WTC11 (cell line): Measurements from ENCODE around the gene PYCR2. TPM values are rescaled to one million over a fixed set of nuclear protein-coding genes. Genes with fewer than 3 reads are reported as not detected.

Experiments used
- ATAC-seq: fragments of 200-7000 bp; cut with Tn5 transposase; 2 replicates; pipeline ENCODE4 v1.10.0; 2021; ENCODE audit warnings: mild to moderate bottlenecking, moderate library complexity
- CTCF ChIA-PET: fragments of 300-600 bp; sonication (Branson Sonifier 250); formaldehyde crosslinking; loops from one replicate; lab custom pipeline; 2021; ENCODE audit warnings: antibody characterized with exemption; lab: Charles Lee
- POLR2A ChIA-PET: fragments of 350-600 bp; sonication (Branson Sonifier 250); formaldehyde crosslinking; loops from one replicate; lab custom pipeline; 2021; ENCODE audit warnings: antibody characterized with exemption; lab: Charles Lee
- DNase-seq: peaks from one replicate; pipeline ENCODE4 v3.0.0; 2021; ENCODE audit warnings: low spot score
- H3K27ac Mint-ChIP-seq: 2 replicates; pipeline ENCODE4 v1.8.0; 2021; ENCODE audit warnings: mixed read lengths
- H3K27me3 Mint-ChIP-seq: 2 replicates; pipeline ENCODE4 v1.8.0; 2021; ENCODE audit warnings: low read depth, mild to moderate bottlenecking, moderate library complexity, mixed read lengths
- H3K36me3 Mint-ChIP-seq: 2 replicates; pipeline ENCODE4 v1.8.0; 2021; ENCODE audit warnings: mixed read lengths
- H3K4me1 Mint-ChIP-seq: 2 replicates; pipeline ENCODE4 v1.8.0; 2022; ENCODE audit warnings: mixed read lengths
- H3K4me3 Mint-ChIP-seq: 2 replicates; pipeline ENCODE4 v1.8.0; 2021; ENCODE audit warnings: mild to moderate bottlenecking, moderate library complexity, mixed read lengths
- H3K9me3 Mint-ChIP-seq: 2 replicates; pipeline ENCODE4 v1.8.0; 2021; ENCODE audit warnings: mixed read lengths
- CREM ChIP-seq: sonication (generic); formaldehyde crosslinking; IDR thresholded peaks from 2 replicates; pipeline ENCODE4 v1.8.1; 2022; ENCODE audit warnings: mild to moderate bottlenecking, missing genetic modification reagents, moderate library complexity
- GRHL2 ChIP-seq: fragments of 250-450 bp; sonication (Bioruptor Pico); IDR thresholded peaks from 2 replicates; pipeline ENCODE4 v1.8.0; 2022; ENCODE audit warnings: mild to moderate bottlenecking, moderate library complexity; ENCODE audit not compliant: insufficient replicate concordance, severe bottlenecking
- JAZF1 ChIP-seq: fragments of 250-450 bp; sonication (Bioruptor Pico); IDR thresholded peaks from 2 replicates; pipeline ENCODE4 v1.9.0; 2021; ENCODE audit warnings: moderate library complexity, mild to moderate bottlenecking, inconsistent platforms
- KAT7 ChIP-seq: sonication (generic); formaldehyde crosslinking; IDR thresholded peaks from 2 replicates; pipeline ENCODE4 v1.8.1; 2023; ENCODE audit warnings: missing genetic modification reagents, mild to moderate bottlenecking, borderline replicate concordance
- NR1H2 ChIP-seq: sonication (generic); formaldehyde crosslinking; IDR thresholded peaks from 2 replicates; pipeline ENCODE4 v1.9.0; 2021; ENCODE audit warnings: mild to moderate bottlenecking, moderate library complexity, missing genetic modification reagents
- NR2C2 ChIP-seq: sonication (generic); formaldehyde crosslinking; IDR thresholded peaks from 2 replicates; pipeline ENCODE4 v1.8.0; 2022; ENCODE audit warnings: mild to moderate bottlenecking, missing genetic modification reagents
- NR3C1 ChIP-seq: sonication (generic); formaldehyde crosslinking; conservative IDR thresholded peaks from 2 replicates; pipeline ENCODE4 v1.8.1; 2023; ENCODE audit warnings: low read depth, mild to moderate bottlenecking, missing genetic modification reagents
- RELA ChIP-seq: sonication (generic); formaldehyde crosslinking; IDR thresholded peaks from 2 replicates; pipeline ENCODE4 v1.8.1; 2022; ENCODE audit warnings: missing genetic modification reagents, mild to moderate bottlenecking, borderline replicate concordance
- SMAD3 ChIP-seq: sonication (generic); formaldehyde crosslinking; IDR thresholded peaks from 2 replicates; pipeline ENCODE4 v1.8.0; 2022; ENCODE audit warnings: missing genetic modification reagents, mild to moderate bottlenecking, borderline replicate concordance
- SMAD4 ChIP-seq: sonication (generic); formaldehyde crosslinking; IDR thresholded peaks from 2 replicates; pipeline ENCODE4 v1.8.0; 2022; ENCODE audit warnings: mild to moderate bottlenecking, missing genetic modification reagents
- TCF7 ChIP-seq: sonication (generic); formaldehyde crosslinking; IDR thresholded peaks from 2 replicates; pipeline ENCODE4 v1.8.0; 2022; ENCODE audit warnings: mild to moderate bottlenecking, low read depth, missing genetic modification reagents, moderate library complexity
- TEAD1 ChIP-seq: sonication (generic); formaldehyde crosslinking; IDR thresholded peaks from 2 replicates; pipeline ENCODE4 v1.8.0; 2022; ENCODE audit warnings: mild to moderate bottlenecking, missing genetic modification reagents
- TEAD4 ChIP-seq: sonication (generic); formaldehyde crosslinking; IDR thresholded peaks from 2 replicates; pipeline ENCODE4 v1.8.0; 2022; ENCODE audit warnings: mild to moderate bottlenecking, missing genetic modification reagents
- TP53 ChIP-seq: sonication (generic); formaldehyde crosslinking; IDR thresholded peaks from 2 replicates; pipeline ENCODE4 v1.8.1; 2023; ENCODE audit warnings: mild to moderate bottlenecking, missing genetic modification reagents
- ZNF121 ChIP-seq: sonication (generic); formaldehyde crosslinking; IDR thresholded peaks from 2 replicates; pipeline ENCODE4 v1.8.0; 2023; ENCODE audit warnings: missing genetic modification reagents
- ZNF232 ChIP-seq: sonication (generic); formaldehyde crosslinking; IDR thresholded peaks from 2 replicates; pipeline ENCODE4 v1.8.0; 2022; ENCODE audit warnings: mild to moderate bottlenecking, missing genetic modification reagents
- total RNA-seq: library from RNA; stranded (reverse); gene quantifications from 3 replicates; pipeline ENCODE4 v1.2.3, GENCODE V29; 2021
- TF ChIP-seq, protein P1 (sequence below): sonication (generic); formaldehyde crosslinking; IDR thresholded peaks from 2 replicates; pipeline ENCODE4 v1.8.0; 2022; ENCODE audit warnings: mild to moderate bottlenecking, missing genetic modification reagents
- TF ChIP-seq, protein P2 (sequence below): sonication (generic); formaldehyde crosslinking; IDR thresholded peaks from 2 replicates; pipeline ENCODE4 v1.8.1; 2022; ENCODE audit warnings: low read depth, missing genetic modification reagents, borderline replicate concordance
- TF ChIP-seq, protein P3 (sequence below): sonication (generic); formaldehyde crosslinking; IDR thresholded peaks from 2 replicates; pipeline ENCODE4 v1.8.0; 2022; ENCODE audit warnings: mild to moderate bottlenecking, missing genetic modification reagents
- TF ChIP-seq, protein P4 (sequence below): sonication (generic); formaldehyde crosslinking; conservative IDR thresholded peaks from 2 replicates; pipeline ENCODE4 v1.8.1; 2023; ENCODE audit warnings: mild to moderate bottlenecking, low read depth, missing genetic modification reagents, moderate library complexity

The PYCR2 gene
- total RNA-seq, 1 experiment from 2014 or later, result 86.0 TPM

DNA sequence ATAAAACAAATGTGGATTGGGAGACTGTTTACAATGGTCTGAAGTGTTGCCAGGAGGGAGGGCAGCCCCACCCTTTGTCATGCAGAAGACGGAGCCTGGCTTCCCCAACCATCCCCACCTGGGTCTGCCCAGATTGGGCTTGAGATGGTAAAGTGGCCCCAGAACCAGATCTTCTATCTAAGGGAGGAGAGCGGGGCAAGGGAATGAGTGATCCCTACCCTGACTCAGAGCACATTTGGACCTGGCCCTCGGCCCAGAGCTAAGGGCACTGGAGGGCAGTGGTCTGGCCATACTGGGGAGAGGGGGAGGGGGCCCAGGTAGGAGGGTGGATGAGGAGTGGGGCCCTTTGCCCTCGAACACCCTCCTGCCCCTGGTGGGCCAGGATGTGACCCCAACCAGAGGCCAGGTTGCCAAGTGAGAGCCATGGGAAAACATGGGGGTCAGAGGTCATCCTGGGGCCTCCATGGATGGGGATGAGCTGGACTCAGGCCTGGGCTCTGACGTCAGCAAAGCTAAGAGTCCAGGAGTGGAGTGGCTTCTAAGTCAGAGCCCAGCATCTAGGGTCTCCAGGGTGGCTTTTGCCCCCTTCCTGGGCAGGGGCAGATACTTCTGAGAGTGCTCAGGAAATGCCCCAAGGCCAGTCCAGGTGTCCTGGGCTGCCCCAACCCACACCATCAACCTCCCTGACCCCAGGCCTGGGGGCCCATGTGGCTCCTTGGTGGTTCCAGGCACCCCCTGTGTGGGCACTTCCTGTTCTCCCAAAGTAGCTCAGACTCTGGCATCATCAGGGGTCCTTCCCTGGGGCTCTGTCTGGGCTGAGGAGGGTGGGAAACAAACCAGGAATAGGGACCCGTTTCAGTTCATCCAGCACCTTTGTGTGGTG, 33.5 kb downstream of the PYCR2 start (continued):
- TF ChIP-seq ZNF121 (peak; percentile 68; the same call in 1 of the 2 replicates), CREM (CRISPR knock-in tag) (no peak), NR3C1 (CRISPR knock-in tag) (no peak), JAZF1 (CRISPR knock-in tag) (no peak), TEAD4 (CRISPR knock-in tag) (no peak)

DNA sequence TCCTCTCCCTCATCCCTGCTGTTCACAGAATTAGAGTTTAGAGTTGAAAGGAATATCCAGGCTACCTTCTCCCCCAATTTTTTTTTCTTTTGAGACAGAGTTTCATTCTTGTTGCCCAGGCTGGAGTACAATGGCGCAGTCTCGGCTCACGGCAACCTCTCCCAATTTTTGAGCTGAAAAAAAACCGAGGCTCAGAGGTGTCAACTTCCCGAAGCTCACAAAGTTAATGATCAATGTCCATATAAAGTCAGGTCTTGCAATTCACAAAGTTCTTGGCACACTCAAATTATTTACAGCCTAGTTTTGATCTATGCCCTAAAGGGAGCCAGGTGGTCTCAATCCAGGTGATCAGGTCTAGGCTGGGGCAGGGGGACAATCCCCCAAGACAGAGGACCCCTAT, 34.3 kb downstream of the PYCR2 start:
- Mint-ChIP-seq H3K9me3 (no peaks in the 10 kb centered on the region), H3K4me1 (peaks cover 42% of the 10 kb centered on the region), H3K27me3 (no peaks in the 10 kb centered on the region; the same call in 1 of the 2 replicates), H3K36me3 (0 out of 2 replicates have a peak, but pooled peaks cover 4% of the 10 kb centered on the region), H3K4me3 (peak overlapping the region; percentile 21; the same call in 1 of the 2 replicates), H3K27ac (peak overlapping the region; percentile 78)
- TF ChIP-seq, protein P1, sequence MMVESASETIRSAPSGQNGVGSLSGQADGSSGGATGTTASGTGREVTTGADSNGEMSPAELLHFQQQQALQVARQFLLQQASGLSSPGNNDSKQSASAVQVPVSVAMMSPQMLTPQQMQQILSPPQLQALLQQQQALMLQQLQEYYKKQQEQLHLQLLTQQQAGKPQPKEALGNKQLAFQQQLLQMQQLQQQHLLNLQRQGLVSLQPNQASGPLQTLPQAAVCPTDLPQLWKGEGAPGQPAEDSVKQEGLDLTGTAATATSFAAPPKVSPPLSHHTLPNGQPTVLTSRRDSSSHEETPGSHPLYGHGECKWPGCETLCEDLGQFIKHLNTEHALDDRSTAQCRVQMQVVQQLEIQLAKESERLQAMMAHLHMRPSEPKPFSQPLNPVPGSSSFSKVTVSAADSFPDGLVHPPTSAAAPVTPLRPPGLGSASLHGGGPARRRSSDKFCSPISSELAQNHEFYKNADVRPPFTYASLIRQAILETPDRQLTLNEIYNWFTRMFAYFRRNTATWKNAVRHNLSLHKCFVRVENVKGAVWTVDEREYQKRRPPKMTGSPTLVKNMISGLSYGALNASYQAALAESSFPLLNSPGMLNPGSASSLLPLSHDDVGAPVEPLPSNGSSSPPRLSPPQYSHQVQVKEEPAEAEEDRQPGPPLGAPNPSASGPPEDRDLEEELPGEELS, result no peak
- no peak for TF ChIP-seq RELA (CRISPR knock-in tag)
- no peak for TF ChIP-seq TEAD1 (CRISPR knock-in tag)
- ATAC-seq (no peak), DNase-seq (no peak)
- CTCF ChIA-PET, result interaction anchor here (0.9 to 4.3 kb wide), 10 partner anchors 7 to 415 kb away, joined by 3 to 21 read pairs (median 9); partner anchors contain the start of genes PYCR2 and TMEM63A
- POLR2A ChIA-PET, result interaction anchor here (0.6 to 1.5 kb wide), 6 partner anchors 9 to 111 kb away, joined by 3 read pairs; no protein-coding TSS in a partner anchor

DNA sequence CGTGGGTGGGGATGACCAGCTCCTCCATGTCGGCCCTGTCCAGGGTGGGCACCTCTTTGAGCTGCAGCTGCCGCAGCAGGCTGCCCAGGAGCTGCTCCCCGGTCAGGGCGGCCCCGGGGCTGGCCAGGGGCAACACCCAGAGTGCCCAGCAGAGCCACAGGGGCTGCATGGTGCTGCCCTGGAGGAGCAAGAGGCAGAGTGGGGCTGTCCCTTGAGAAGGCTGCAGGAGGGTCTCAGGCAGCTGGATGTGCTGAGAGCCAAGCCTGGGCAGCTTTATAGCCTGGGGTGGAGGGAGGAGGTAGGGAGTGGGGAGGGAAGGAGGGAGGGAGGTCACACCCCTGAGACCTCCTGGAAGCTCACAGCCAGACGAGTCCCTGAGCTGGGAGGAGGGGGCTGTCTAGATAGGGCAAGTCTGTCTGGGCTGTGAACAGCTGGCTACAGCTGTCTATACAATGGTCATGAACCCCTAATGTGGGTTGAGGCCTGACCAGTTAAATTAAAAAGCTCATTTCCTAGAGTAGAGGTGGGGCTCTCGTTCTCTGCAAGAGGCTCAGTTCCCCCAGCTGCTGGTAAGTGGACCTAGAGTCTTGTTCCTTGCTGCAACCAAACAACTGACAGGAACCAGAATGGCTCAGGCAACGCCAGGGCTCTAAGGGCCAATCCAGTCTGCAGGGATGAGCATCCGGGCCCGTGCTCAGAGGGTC, 35.0 kb downstream of the PYCR2 start, which contains the start of gene LEFTY1:
Gene LEFTY1, minus strand, starts transcription at position 249 of the 704 bp plus-strand sequence. Its CDS starts 80 bp downstream, at position 169.
- ATAC-seq, result peak; percentile 50
- no peaks in the 10 kb centered on the region for H3K9me3 Mint-ChIP-seq
- ChIA-PET POLR2A (interaction anchor here (0.5 to 1.5 kb wide), 7 partner anchors 8 to 402 kb away, joined by 3 to 5 read pairs (median 3); partner anchors contain the start of gene PYCR2), CTCF (interaction anchor here (0.7 to 4.3 kb wide), 11 partner anchors 9 to 414 kb away, joined by 3 to 21 read pairs (median 6); no protein-coding TSS in a partner anchor)
- H3K27ac Mint-ChIP-seq, result peak within 1 kb of the TSS; percentile 78
- H3K4me1 Mint-ChIP-seq, result peaks cover 43% of the 10 kb centered on the region
- no peaks in the 10 kb centered on the region; the same call in 1 of the 2 replicates for H3K27me3 Mint-ChIP-seq
- H3K36me3 Mint-ChIP-seq, result 0 out of 2 replicates have a peak, but pooled peaks cover 4% of the 10 kb centered on the region
- DNase-seq, result peak; percentile 42
- peak within 1 kb of the TSS; percentile 69 for H3K4me3 Mint-ChIP-seq
- TF ChIP-seq NR1H2 (CRISPR knock-in tag) (no peak), CREM (CRISPR knock-in tag) (no peak), TP53 (0 out of 2 replicates have a peak, but pooled peaks have one; percentile 25), GRHL2 (CRISPR knock-in tag) (no peak), ZNF121 (no peak), TCF7 (CRISPR knock-in tag) (no peak), SMAD4 (CRISPR knock-in tag) (no peak), NR2C2 (CRISPR knock-in tag) (no peak), SMAD3 (no peak), ZNF232 (CRISPR knock-in tag) (no peak), KAT7 (CRISPR knock-in tag) (peak; percentile 25; the same call in 1 of the 2 replicates)
- TF ChIP-seq, protein P2, sequence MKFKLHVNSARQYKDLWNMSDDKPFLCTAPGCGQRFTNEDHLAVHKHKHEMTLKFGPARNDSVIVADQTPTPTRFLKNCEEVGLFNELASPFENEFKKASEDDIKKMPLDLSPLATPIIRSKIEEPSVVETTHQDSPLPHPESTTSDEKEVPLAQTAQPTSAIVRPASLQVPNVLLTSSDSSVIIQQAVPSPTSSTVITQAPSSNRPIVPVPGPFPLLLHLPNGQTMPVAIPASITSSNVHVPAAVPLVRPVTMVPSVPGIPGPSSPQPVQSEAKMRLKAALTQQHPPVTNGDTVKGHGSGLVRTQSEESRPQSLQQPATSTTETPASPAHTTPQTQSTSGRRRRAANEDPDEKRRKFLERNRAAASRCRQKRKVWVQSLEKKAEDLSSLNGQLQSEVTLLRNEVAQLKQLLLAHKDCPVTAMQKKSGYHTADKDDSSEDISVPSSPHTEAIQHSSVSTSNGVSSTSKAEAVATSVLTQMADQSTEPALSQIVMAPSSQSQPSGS, result no peak
- TF ChIP-seq, protein P3, sequence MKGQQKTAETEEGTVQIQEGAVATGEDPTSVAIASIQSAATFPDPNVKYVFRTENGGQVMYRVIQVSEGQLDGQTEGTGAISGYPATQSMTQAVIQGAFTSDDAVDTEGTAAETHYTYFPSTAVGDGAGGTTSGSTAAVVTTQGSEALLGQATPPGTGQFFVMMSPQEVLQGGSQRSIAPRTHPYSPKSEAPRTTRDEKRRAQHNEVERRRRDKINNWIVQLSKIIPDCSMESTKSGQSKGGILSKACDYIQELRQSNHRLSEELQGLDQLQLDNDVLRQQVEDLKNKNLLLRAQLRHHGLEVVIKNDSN (CRISPR knock-in tag), result no peak
- TF ChIP-seq, protein P4, sequence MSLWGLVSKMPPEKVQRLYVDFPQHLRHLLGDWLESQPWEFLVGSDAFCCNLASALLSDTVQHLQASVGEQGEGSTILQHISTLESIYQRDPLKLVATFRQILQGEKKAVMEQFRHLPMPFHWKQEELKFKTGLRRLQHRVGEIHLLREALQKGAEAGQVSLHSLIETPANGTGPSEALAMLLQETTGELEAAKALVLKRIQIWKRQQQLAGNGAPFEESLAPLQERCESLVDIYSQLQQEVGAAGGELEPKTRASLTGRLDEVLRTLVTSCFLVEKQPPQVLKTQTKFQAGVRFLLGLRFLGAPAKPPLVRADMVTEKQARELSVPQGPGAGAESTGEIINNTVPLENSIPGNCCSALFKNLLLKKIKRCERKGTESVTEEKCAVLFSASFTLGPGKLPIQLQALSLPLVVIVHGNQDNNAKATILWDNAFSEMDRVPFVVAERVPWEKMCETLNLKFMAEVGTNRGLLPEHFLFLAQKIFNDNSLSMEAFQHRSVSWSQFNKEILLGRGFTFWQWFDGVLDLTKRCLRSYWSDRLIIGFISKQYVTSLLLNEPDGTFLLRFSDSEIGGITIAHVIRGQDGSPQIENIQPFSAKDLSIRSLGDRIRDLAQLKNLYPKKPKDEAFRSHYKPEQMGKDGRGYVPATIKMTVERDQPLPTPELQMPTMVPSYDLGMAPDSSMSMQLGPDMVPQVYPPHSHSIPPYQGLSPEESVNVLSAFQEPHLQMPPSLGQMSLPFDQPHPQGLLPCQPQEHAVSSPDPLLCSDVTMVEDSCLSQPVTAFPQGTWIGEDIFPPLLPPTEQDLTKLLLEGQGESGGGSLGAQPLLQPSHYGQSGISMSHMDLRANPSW (CRISPR knock-in tag), result no peak
